ENCODE measurements around the gene C19orf81. TPM values are rescaled to one million over a fixed set of nuclear protein-coding genes. Genes with fewer than 3 reads are reported as not detected.
"Not testable (repeated sequence)": the region's sequence is repeated elsewhere in the genome, so short reads cannot be mapped to it uniquely, and the experiment has no call there.

The C19orf81 gene
- total and polyA plus RNA-seq, 8 donors: 2.2 TPM; not detected in 7

DNA sequence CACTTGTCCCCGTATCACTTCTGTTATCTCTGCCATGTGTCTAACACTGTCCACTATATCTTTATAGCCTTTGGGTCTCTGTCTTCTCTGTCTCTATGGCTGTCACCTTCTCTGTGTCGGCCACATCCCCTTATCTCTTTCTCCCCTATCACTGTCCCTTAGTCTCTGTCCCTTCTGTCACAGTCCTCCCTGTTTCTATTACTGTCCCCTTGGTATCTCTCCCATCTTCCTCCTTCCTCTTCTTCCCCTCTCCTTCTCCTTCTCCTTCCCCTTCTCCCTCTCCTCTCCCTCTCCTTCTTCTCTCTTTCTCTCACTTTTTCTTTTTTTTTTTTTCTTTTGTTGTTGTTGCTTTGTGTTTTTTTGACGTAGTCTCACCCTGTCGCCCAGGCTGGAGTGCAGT lies 46.3 kb upstream of the C19orf81 start:
- H3K9me3 ChIP-seq: no peaks in the 10 kb centered on the region
- ATAC-seq: no peak
- TF ChIP-seq, protein P1, sequence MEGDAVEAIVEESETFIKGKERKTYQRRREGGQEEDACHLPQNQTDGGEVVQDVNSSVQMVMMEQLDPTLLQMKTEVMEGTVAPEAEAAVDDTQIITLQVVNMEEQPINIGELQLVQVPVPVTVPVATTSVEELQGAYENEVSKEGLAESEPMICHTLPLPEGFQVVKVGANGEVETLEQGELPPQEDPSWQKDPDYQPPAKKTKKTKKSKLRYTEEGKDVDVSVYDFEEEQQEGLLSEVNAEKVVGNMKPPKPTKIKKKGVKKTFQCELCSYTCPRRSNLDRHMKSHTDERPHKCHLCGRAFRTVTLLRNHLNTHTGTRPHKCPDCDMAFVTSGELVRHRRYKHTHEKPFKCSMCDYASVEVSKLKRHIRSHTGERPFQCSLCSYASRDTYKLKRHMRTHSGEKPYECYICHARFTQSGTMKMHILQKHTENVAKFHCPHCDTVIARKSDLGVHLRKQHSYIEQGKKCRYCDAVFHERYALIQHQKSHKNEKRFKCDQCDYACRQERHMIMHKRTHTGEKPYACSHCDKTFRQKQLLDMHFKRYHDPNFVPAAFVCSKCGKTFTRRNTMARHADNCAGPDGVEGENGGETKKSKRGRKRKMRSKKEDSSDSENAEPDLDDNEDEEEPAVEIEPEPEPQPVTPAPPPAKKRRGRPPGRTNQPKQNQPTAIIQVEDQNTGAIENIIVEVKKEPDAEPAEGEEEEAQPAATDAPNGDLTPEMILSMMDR (IDR thresholded peaks at IDR 0.05): no peak
- H3K36me3 ChIP-seq: no peaks in the 10 kb centered on the region
- no peak overlapping the region for H3K27ac ChIP-seq
- DNase-seq: no peak
- H3K27me3 ChIP-seq: peaks cover 0 to 80% of the 10 kb centered on the region in 2 donors
- no peaks in the 10 kb centered on the region for H3K4me1 ChIP-seq
- intact Hi-C loops (cut with DNase I): no loop called here
- no peak overlapping the region for H3K4me3 ChIP-seq

DNA sequence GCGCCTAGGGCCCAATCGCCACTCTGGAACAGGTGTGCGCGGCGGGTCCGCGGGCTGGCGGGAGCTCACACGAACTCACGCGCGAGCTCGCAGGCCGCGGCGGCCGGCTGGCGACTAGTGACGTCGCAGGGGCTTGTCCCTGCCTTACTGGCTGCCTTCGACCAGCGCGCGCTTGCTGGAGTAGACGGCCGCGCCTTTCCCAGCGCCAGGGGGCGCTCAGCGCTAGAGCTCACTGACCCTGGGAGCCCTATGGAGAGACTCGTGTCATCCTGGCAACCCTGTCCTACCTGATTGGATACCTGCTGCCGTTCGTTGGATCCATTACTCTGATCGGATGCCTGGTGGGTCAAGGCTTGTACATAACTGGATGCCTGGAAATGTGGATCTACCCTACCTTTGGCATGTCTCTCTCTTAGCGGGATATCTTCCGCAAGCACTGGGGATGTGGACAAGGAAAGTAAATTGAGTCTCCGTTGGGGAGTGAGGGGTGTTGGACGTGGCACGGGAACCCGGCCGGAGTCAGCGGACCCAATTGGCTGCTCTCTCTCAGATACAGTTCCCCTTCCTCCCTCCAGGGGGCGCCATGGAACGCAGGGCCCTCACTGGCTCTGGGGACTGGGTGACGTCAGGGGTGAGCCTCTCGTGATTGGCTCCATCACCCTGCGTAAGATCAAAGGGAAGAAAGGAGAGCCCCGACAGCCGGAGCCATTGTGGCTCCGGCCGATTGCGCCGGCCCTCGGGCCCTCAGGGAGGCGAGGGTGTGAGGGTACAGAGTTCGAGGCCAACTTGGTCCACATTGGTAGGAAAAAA lies 44.8 kb upstream of the C19orf81 start:
- peaks cover 0 to 81% of the 10 kb centered on the region in 2 donors for H3K27me3 ChIP-seq
- H3K36me3 ChIP-seq; H3K9me3 ChIP-seq; DNase-seq; H3K4me1 ChIP-seq; H3K27ac ChIP-seq; H3K4me3 ChIP-seq; intact Hi-C loops (cut with DNase I): not testable (repeated sequence)
- ATAC-seq: peak; percentile 33

DNA sequence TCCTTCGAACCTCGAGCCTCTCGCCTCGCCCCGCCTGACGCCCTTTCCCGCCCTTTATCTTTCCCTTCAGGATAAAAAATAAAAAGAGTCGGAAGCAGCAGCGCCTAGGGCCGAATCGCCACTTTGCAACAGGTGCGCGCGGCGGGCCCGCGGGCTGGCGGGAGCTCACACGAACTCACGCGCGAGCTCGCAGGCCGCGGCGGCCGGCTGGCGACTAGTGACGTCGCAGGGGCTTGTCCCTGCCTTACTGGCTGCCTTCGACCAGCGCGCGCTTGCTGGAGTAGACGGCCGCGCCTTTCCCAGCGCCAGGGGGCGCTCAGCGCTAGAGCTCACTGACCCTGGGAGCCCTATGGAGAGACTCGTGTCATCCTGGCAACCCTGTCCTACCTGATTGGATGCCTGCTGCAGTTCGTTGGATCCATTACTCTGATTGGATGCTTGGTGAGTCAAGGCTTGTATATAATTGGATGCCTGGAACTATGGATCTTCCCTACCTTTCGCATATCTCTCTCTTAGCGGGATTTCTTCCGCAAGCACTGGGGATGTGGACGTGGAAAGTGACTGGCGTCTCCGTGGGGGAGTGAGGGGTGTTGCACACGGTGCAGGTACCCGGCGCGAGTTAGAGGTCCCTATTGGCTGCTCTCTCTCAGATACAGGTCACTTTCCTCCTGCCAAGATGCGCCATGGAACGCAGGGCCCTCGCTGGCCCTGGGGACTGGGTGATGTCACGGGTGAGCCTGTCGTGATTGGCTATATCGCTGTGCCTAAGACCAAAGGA lies 43.0 kb upstream of the C19orf81 start:
- not testable (repeated sequence) for H3K4me3 ChIP-seq
- ATAC-seq: peak; percentile 72

DNA sequence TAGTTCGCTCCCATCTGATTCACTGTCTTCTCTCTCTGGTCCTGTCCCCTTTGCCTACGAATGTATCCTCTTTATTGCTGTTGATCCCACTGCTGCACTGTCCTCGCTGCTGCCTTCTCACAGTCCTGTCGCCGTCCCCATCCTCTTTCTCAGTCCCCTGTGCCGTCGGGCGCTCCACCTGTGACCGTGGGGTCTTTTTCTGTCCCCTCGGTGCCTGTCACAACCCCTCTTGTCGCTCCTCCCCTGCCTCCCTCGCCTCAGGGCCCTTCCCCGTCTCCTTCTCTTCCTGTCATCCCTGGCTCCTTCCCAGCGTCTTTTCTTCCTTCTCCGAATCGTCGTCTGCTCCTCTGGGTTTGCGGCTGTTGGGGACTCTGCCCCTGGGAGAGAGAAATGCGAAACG lies 41.9 kb upstream of the C19orf81 start:
- no peaks in the 10 kb centered on the region for H3K4me1 ChIP-seq
- no peak for ATAC-seq
- no peak overlapping the region for H3K4me3 ChIP-seq
- intact Hi-C loops (cut with DNase I): no loop called here
- no peak for DNase-seq
- H3K27me3 ChIP-seq: peaks cover 0 to 56% of the 10 kb centered on the region in 2 donors
- H3K27ac ChIP-seq: no peak overlapping the region
- H3K9me3 ChIP-seq: no peaks in the 10 kb centered on the region
- TF ChIP-seq, protein P1 (IDR thresholded peaks at IDR 0.05): no peak
- no peaks in the 10 kb centered on the region for H3K36me3 ChIP-seq

More for the DNA sequence above, 43.0 kb upstream of the C19orf81 start:
- intact Hi-C loops (cut with DNase I); H3K4me1 ChIP-seq; H3K36me3 ChIP-seq; DNase-seq; H3K9me3 ChIP-seq; H3K27ac ChIP-seq: not testable (repeated sequence)
- H3K27me3 ChIP-seq: peaks cover 0 to 67% of the 10 kb centered on the region in 2 donors

DNA sequence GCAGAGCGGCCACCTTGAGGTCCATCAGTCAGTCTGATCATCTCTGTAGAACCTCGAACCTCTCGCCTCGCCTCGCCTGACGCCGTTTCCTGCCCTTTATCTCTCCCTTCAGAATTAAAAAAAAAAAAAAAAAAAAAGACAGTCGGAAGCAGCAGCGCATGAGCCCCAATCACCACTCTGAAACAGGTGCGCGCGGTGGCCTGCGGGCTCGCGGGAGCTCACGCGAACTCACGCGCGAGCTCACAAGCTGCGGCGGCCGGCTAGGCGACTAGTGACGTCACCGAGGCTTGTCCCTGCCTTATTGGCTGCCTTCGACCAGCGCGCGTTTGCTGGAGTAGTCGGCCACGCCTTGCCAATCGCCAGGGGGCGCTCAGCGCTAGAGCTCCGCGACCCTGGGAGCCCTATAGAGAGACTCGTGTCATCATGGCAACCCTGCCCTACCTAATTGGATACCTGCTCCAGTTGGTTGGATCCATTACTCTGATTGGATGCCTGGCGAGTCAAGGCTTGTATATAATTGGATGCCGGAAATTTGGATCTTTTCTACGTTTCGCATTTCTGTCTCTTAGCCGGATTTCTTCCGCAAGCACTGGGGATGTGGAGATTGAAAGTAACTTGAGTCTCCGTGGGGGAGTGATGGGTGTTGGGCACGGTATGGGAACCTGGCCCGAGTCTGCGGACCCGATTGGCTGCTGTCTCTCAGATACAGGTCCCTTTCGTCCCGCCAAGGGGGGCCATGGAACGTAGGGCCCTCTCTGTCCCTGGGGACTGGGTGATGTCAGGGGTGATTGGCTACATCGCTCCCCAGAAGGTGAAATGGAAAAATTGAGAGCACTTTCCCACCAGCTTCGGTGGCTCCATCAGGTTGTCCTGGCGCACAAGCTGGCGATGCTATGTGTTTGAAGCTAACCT lies 41.1 kb upstream of the C19orf81 start:
- Histone ChIP-seq H3K36me3 (no peaks in the 10 kb centered on the region), H3K27ac (no peak overlapping the region), H3K9me3 (no peaks in the 10 kb centered on the region), H3K4me3 (no peak overlapping the region), H3K27me3 (peaks cover 0 to 49% of the 10 kb centered on the region in 2 donors), H3K4me1 (no peaks in the 10 kb centered on the region)
- intact Hi-C loops (cut with DNase I): no loop called here
- ATAC-seq: peak; percentile 79
- TF ChIP-seq, protein P1 (IDR thresholded peaks at IDR 0.05): peak in 1 of 2 donors; percentile 32
- peak; percentile 38 to 89 (median 75) for DNase-seq

DNA sequence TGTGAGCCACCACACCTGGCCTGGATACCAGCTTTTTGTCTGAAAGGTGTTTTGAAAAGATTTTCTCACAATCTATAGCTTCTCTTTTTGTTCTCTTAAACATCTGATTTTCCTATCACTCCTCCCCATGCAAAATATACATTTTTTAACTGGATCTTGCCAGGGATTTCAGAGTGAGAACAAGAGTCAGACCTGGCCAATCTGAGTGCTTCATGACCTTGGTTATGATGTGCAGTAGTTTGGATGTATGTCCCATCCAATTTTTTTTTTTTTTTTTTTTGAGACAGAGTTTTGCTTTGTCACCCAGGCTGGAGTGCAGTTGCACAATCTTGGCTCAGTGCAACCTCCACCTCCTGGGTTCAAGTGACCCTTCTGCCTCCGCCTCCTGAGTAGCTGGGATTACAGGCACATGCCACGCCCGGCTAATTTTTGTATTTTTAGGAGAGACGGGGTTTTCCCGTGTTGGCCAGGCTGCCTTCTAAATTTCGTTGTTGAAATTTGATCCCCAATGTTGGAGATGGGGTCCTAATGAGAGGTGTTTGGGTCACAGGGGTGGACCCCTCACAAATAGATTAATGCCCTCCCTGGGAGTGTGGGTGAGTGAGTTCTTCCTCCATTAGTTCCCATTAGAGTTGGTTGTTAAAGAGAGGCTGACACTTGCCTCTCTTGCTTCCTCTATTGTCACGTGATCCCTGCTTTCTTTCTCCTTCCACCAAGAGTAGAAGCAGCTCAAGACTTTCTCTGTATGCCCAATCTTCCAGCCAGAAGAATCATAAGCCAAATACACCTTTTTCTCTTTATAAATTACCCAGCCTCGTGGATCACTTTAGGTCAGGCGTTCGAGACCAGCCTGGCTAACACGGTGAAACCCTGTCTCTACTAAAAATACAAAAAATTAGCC lies 36.5 kb upstream of the C19orf81 start:
- H3K36me3 ChIP-seq; ATAC-seq; intact Hi-C loops (cut with DNase I): not testable (repeated sequence)

DNA sequence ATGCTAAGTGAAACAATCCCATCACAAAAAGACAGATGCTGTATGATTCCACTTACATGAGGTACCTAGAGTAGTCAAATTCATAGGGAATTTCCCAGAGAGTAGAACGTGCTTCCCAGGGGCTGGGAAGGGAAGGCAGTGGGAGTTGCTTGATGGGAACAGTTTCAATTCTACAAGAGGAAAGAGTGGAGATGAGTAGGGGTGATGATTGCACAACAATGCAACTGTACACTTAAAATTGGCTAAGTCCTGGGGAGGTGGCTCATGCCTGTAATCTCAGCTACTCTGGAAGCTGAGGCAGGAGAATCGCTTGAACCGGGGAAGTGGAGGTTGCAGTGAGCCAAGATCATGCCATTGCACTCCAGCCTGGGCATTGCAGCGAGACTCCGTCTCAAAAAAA lies 30.9 kb upstream of the C19orf81 start:
- H3K4me1 ChIP-seq; H3K4me3 ChIP-seq; ATAC-seq; H3K27ac ChIP-seq; DNase-seq; intact Hi-C loops (cut with DNase I); H3K27me3 ChIP-seq; H3K9me3 ChIP-seq; H3K36me3 ChIP-seq: not testable (repeated sequence)

More for the DNA sequence above, 36.5 kb upstream of the C19orf81 start:
- peaks cover 0 to 21% of the 10 kb centered on the region in 2 donors for H3K27me3 ChIP-seq
- H3K9me3 ChIP-seq, DNase-seq, H3K4me3 ChIP-seq, H3K27ac ChIP-seq, H3K4me1 ChIP-seq: not testable (repeated sequence)

DNA sequence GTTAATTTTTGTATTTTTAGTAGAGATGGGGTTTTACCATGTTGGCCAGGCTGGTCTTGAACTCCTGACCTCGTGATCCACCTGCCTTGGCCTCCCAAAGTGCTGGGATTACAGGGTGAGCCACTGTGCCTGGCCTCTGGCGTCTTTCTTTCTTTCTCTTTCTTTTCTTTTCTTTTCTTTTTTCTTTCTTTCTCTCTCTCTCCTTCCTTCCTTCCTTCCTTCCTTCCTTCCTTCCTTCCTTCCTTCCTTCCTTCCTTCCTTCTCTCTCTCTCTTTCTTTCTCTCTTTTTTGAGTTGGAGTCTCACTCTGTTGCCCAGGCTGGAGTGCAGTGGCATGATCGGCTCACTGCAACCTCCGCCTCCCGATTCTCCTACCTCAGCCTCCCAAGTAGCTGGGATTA lies 30.1 kb upstream of the C19orf81 start:
- H3K36me3 ChIP-seq; intact Hi-C loops (cut with DNase I); ATAC-seq; H3K9me3 ChIP-seq; DNase-seq; H3K27me3 ChIP-seq; H3K27ac ChIP-seq; H3K4me1 ChIP-seq; H3K4me3 ChIP-seq: not testable (repeated sequence)

All from left lung (tissue), 10 donors.